Activated CD4-positive, alpha-beta T cell treated with anti-CD3 and anti-CD28 coated beads, Interleukin-10, Interleukin-2, amounts not matched to agents 100 ng/mL and 50 ng/mL, durations not matched to agents 16 hours and 8 hours (primary cell): Measurements from ENCODE around the gene NTN1.

Experiments used
- DNase-seq: peaks from one replicate; pipeline ENCODE4 v3.0.0-alpha.2; 2020

The NTN1 gene

GRCh38 chr17:9286434-9286833 is 265.1 kb downstream of the NTN1 start:
- no peak for DNase-seq

- DNase-seq, result no peak
Observed at GRCh38 chr17:9287306-9287705, 266.0 kb downstream of the NTN1 start.

GRCh38 chr17:9290226-9290613 is 268.9 kb downstream of the NTN1 start:
- no peak for DNase-seq

- DNase-seq, result peak; percentile 46
Observed at GRCh38 chr17:9291912-9292560, 270.7 kb downstream of the NTN1 start.

- DNase-seq, result no peak
Observed at GRCh38 chr17:9292561-9292941, 271.2 kb downstream of the NTN1 start.
